Stomach (tissue), 9 donors: ENCODE measurements around the gene PARK7. TPM values are rescaled to one million over a fixed set of nuclear protein-coding genes. Genes with fewer than 3 reads are reported as not detected.

Experiments used
- DNase-seq, 2 donors: peaks; one replicate each; pipeline versions ENCODE4 v3.0.0 to v3.0.0-alpha.2; 2013 to 2019
- H3K27ac ChIP-seq, 5 donors: fragments of 200-600 bp in 4 of 5; sonication (generic) in 4 of 5; one replicate each; pipeline ENCODE4 v1.5.1; 2013 to 2019; ENCODE audit warnings: mild to moderate bottlenecking in 1 of 5, moderate library complexity in 1 of 5
- H3K27me3 ChIP-seq, 3 donors: fragments of 200-600 bp; sonication (generic); one replicate each; pipeline ENCODE4 v1.5.1; 2017 to 2019; ENCODE audit warnings: mixed run types in 1 of 3
- H3K36me3 ChIP-seq, 4 donors: fragments of 200-600 bp; sonication (generic); 1 replicate in 3 of 4; 2 replicates in 1 of 4; pipeline ENCODE4 v1.5.1; 2016 to 2019
- H3K4me1 ChIP-seq, 4 donors: fragments of 200-600 bp; sonication (generic); one replicate each; pipeline ENCODE4 v1.5.1; 2016 to 2019
- H3K4me3 ChIP-seq, 4 donors: fragments of 200-600 bp; sonication (generic) in 3 of 4; one replicate each; pipeline ENCODE4 v1.5.1; 2016 to 2019; ENCODE audit warnings: mild to moderate bottlenecking in 1 of 4
- H3K9me3 ChIP-seq, 4 donors: fragments of 200-600 bp; sonication (generic); one replicate each; pipeline ENCODE4 v1.5.1; 2016 to 2019
- CTCF ChIP-seq, 7 experiments: fragments of 450-650 bp in 4 of 7; fragments of 200-600 bp in 3 of 7; sonication (generic) in 3 of 7; IDR thresholded peaks; one replicate each; pipeline ENCODE4 v1.5.1; 2016 to 2019; ENCODE audit warnings: antibody characterized with exemption in 7 of 7, control low read depth in 2 of 7, mild to moderate bottlenecking in 1 of 7
- EP300 ChIP-seq: sonication (generic); formaldehyde crosslinking; IDR thresholded peaks from one replicate; pipeline ENCODE4 v1.6.1; 2017; ENCODE audit warnings: antibody characterized with exemption
- POLR2A ChIP-seq, 4 donors: fragments of 450-650 bp; IDR thresholded peaks; one replicate each; pipeline ENCODE4 v1.6.1; 2016; ENCODE audit warnings: antibody characterized with exemption in 4 of 4, control low read depth in 2 of 4, mild to moderate bottlenecking in 1 of 4, moderate library complexity in 1 of 4
- POLR2AphosphoS5 ChIP-seq, 3 donors: sonication (generic); formaldehyde crosslinking; IDR thresholded peaks; one replicate each; pipeline ENCODE4 v1.6.1; 2016; ENCODE audit warnings: antibody characterized with exemption in 3 of 3
- WGBS, 5 donors: extraction: QIAGEN DNeasy Blood & Tissue Kit in 3 of 5; methylation state at CpG; one replicate each; pipeline versions ENCODE4 v1.1.5 to v1.1.7; 2013 to 2018; 5-methylcytosine and 5-hydroxymethylcytosine counted together
- intact Hi-C: fragments of 100-400 bp; cut with DNase I; formaldehyde crosslinking; loops from one replicate; pipeline ENCODE4 v1.15.1; 2023; ENCODE audit warnings: low total_unique reads
- polyA plus RNA-seq, 3 donors: library from polyadenylated mRNA; stranded (reverse); fragments of 200-250 nt; gene quantifications; one replicate each; pipeline ENCODE4 v1.2.3, GENCODE V29; 2013
- total RNA-seq, 5 donors: library from RNA; depleted of rRNA; stranded (reverse); fragments of >200 nt; gene quantifications; one replicate each; pipeline versions ENCODE4 v1.1.0 to v1.2.3, GENCODE V29; 2014 to 2016
- donor health status: healthy with polysubstance abuse.
- donor health status: Bipolar disorder and iron deficiency.
- donor health status: healthy.

The PARK7 gene
- total and polyA plus RNA-seq, 8 donors, result 41.4 to 350 (median 142) TPM

- intact Hi-C loops, result no loop called here
- no peak overlapping the region for H3K27ac ChIP-seq
- no peaks in the 10 kb centered on the region for H3K27me3 ChIP-seq
- H3K4me1 ChIP-seq, result peaks cover 0 to 17% (median 6%) of the 10 kb centered on the region in 4 donors
- H3K4me3 ChIP-seq, result no peak overlapping the region
- H3K9me3 ChIP-seq, result no peaks in the 10 kb centered on the region
- WGBS, 5 donors, result 88 to 92% (median 91%) methylated on average over 18 of the region's 18 CpGs
- H3K36me3 ChIP-seq, result peaks cover 0 to 14% (median 13%) of the 10 kb centered on the region in 4 donors
- DNase-seq, result no peak
- no peak for TF ChIP-seq POLR2AphosphoS5 (IDR thresholded peaks at IDR 0.05)
- TF ChIP-seq EP300, result no peak
- TF ChIP-seq POLR2A (IDR thresholded peaks at IDR 0.05), result no peak
- no peak for TF ChIP-seq CTCF (IDR thresholded peaks at IDR 0.05)
These were observed 30.3 kb downstream of the PARK7 start for GRCh38 chr1:7991504-7992440.

- Histone ChIP-seq H3K9me3 (no peaks in the 10 kb centered on the region), H3K27ac (no peak overlapping the region), H3K36me3 (peaks cover 0 to 6% (median 2%) of the 10 kb centered on the region in 4 donors), H3K4me3 (no peak overlapping the region), H3K4me1 (peaks cover 0 to 17% (median 6%) of the 10 kb centered on the region in 4 donors), H3K27me3 (no peaks in the 10 kb centered on the region)
- no peak for TF ChIP-seq POLR2AphosphoS5 (IDR thresholded peaks at IDR 0.05)
- no peak for TF ChIP-seq POLR2A (IDR thresholded peaks at IDR 0.05)
- TF ChIP-seq EP300, result no peak
- no peak for TF ChIP-seq CTCF (IDR thresholded peaks at IDR 0.05)
- intact Hi-C loops, result no loop called here
- no peak for DNase-seq
- 95 to 99% (median 96%) methylated on average over 4 of the region's 4 CpGs for WGBS, 5 donors
These were observed 31.4 kb downstream of the PARK7 start for GRCh38 chr1:7992885-7993284.

GRCh38 chr1:7993593-7994479, 32.3 kb downstream of the PARK7 start:
- Histone ChIP-seq H3K4me1 (peaks cover 0 to 10% (median 3%) of the 10 kb centered on the region in 4 donors), H3K9me3 (no peaks in the 10 kb centered on the region), H3K4me3 (no peak overlapping the region), H3K27ac (no peak overlapping the region), H3K27me3 (no peaks in the 10 kb centered on the region), H3K36me3 (peaks cover 0 to 4% (median 0%) of the 10 kb centered on the region in 4 donors)
- 84 to 93% (median 90%) methylated on average over 19 of the region's 19 CpGs for WGBS, 5 donors
- intact Hi-C loops, result no loop called here
- TF ChIP-seq POLR2AphosphoS5 (IDR thresholded peaks at IDR 0.05) (no peak), EP300 (no peak), CTCF (IDR thresholded peaks at IDR 0.05) (no peak), POLR2A (IDR thresholded peaks at IDR 0.05) (no peak)
- no peak for DNase-seq

GRCh38 chr1:7994827-7995226, 33.3 kb downstream of the PARK7 start:
- Histone ChIP-seq H3K9me3 (no peaks in the 10 kb centered on the region), H3K27ac (no peak overlapping the region), H3K4me3 (no peak overlapping the region), H3K27me3 (no peaks in the 10 kb centered on the region), H3K4me1 (peaks cover 0 to under 1% (median 0%) of the 10 kb centered on the region in 4 donors), H3K36me3 (peaks cover 0 to 4% (median 0%) of the 10 kb centered on the region in 4 donors)
- WGBS, 5 donors, result 91 to 98% (median 96%) methylated on average over 1 of the region's 1 CpG
- no peak for TF ChIP-seq CTCF (IDR thresholded peaks at IDR 0.05)
- TF ChIP-seq EP300, result no peak
- no peak for TF ChIP-seq POLR2AphosphoS5 (IDR thresholded peaks at IDR 0.05)
- no peak for TF ChIP-seq POLR2A (IDR thresholded peaks at IDR 0.05)
- DNase-seq, result no peak
- intact Hi-C loops, result no loop called here
